ENCODE measurements around the gene ME3. TPM values are rescaled to one million over a fixed set of nuclear protein-coding genes. Genes with fewer than 3 reads are reported as not detected.
A peak's percentile ranks its signal among the peaks of the same experiment; 100 is the strongest.

ME3 gene
- total RNA-seq, 1 experiment from 2014 or later: 14.2 TPM

DNA sequence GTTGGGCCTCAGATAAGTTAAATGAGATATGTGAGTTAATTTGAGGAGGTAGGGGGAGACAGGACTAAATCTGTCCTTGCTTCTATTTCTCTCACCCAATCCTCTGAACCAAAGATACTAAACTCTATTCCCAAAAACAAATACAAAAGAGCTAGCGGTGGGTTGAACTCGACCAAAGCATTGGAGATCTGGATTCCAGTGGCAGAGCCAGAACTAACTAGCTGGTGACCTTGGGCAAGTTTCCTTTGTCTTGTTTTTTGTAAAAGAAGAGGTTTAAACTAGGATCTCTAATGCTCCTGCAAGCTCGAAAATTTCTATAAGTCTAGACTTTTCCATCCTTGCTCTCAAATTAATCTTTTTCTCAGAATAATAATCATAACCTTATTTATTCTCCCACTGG is 1.5 kb downstream of the ME3 start:
- Mint-ChIP-seq H3K27me3 (ENCODE audit: unreplicated experiment) (no peaks in the 10 kb centered on the region), H3K4me1 (ENCODE audit: low read depth, unreplicated experiment) (peaks cover 33% of the 10 kb centered on the region), H3K4me3 (ENCODE audit: low read depth, unreplicated experiment) (peak overlapping the region; percentile 85), H3K27ac (ENCODE audit: unreplicated experiment) (peak overlapping the region; percentile 66), H3K36me3 (ENCODE audit: insufficient read depth, unreplicated experiment) (peaks cover 26% of the 10 kb centered on the region), H3K9me3 (ENCODE audit: low read depth, unreplicated experiment) (no peaks in the 10 kb centered on the region)
- DNase-seq: no peak
- CTCF ChIA-PET: no interaction called here
- TF ChIP-seq, protein P1, sequence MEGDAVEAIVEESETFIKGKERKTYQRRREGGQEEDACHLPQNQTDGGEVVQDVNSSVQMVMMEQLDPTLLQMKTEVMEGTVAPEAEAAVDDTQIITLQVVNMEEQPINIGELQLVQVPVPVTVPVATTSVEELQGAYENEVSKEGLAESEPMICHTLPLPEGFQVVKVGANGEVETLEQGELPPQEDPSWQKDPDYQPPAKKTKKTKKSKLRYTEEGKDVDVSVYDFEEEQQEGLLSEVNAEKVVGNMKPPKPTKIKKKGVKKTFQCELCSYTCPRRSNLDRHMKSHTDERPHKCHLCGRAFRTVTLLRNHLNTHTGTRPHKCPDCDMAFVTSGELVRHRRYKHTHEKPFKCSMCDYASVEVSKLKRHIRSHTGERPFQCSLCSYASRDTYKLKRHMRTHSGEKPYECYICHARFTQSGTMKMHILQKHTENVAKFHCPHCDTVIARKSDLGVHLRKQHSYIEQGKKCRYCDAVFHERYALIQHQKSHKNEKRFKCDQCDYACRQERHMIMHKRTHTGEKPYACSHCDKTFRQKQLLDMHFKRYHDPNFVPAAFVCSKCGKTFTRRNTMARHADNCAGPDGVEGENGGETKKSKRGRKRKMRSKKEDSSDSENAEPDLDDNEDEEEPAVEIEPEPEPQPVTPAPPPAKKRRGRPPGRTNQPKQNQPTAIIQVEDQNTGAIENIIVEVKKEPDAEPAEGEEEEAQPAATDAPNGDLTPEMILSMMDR (IDR thresholded peaks at IDR 0.05; ENCODE audit: unreplicated experiment): no peak
- TSS peak; percentile 52 for BruUV-seq (replicated peaks)
- intact Hi-C loops (cut with micrococcal nuclease; ENCODE audit: unreplicated experiment): loop anchor here (5.0 kb wide), 1 partner anchor 71 kb away; no protein-coding TSS in a partner anchor

DNA sequence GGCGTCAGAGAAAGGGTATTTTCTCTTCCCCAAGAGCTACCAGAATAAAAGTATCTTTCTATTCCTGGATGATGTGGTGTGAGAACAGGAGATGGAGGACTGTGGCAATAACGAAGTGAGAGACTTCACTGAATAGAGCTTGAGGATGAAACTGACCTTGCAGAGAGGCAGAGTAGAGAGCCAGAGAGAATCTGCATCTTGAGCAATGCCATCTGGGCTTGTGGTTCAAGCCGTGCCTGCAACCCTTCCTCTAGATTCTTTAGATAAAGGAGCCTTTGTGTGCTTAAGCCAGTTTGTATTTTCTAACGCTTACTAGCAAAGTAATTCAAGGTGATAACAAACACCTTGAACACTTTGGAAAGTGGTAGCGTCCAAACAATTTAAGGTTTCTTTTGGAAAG is 2.2 kb downstream of the ME3 start:
- Mint-ChIP-seq H3K27me3 (ENCODE audit: unreplicated experiment) (no peaks in the 10 kb centered on the region), H3K27ac (ENCODE audit: unreplicated experiment) (no peak overlapping the region), H3K36me3 (ENCODE audit: insufficient read depth, unreplicated experiment) (peaks cover 26% of the 10 kb centered on the region), H3K4me3 (ENCODE audit: low read depth, unreplicated experiment) (peak overlapping the region; percentile 32), H3K9me3 (ENCODE audit: low read depth, unreplicated experiment) (no peaks in the 10 kb centered on the region), H3K4me1 (ENCODE audit: low read depth, unreplicated experiment) (peaks cover 33% of the 10 kb centered on the region)
- BruUV-seq (replicated peaks): no TSS peak
- intact Hi-C loops (cut with micrococcal nuclease; ENCODE audit: unreplicated experiment): loop anchor here (5.0 kb wide), 1 partner anchor 72 kb away; no protein-coding TSS in a partner anchor
- CTCF ChIA-PET: no interaction called here
- no peak for DNase-seq
- TF ChIP-seq, protein P1 (IDR thresholded peaks at IDR 0.05; ENCODE audit: unreplicated experiment): no peak

DNA sequence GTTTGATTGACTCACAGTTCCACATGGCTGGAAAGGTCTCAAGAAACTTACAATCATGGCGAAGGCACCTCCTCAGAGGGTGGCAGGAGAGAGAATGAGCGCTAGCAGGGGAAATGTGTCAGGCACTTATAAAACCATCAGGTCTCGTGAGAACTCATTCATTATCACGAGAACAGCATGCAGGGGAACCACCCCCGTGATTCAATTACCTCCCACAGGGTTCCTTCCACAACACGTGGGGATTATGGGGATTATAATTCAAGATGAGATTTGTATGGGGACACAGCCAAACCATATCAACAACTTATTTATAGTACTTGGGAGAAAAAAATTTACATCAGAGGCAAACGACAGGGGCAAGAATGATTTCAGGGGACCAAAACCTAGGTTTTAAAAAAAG is 3.0 kb downstream of the ME3 start:
- peaks cover 33% of the 10 kb centered on the region for H3K4me1 Mint-ChIP-seq (ENCODE audit: low read depth, unreplicated experiment)
- CTCF ChIA-PET: no interaction called here
- no peak overlapping the region for H3K4me3 Mint-ChIP-seq (ENCODE audit: low read depth, unreplicated experiment)

DNA sequence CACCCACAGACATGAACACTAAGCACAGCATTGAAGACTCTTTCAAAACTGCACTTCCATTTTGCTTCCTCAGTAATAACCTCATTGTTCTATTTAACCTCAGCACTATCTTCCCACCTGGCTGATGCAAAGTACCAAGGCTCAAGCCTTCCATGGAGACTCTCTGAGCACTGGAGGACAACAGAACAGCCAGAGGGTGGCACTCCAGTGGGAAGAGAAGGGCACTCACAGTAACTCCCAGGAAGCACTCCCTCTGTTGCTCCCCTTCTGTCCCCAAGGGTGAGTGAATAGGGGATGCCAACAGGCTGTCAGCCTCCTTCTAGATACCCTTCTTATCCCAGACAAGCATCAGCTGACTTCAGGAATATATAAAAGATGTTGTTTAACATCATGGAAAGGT is 3.5 kb downstream of the ME3 start:
- no peak overlapping the region for H3K27ac Mint-ChIP-seq (ENCODE audit: unreplicated experiment)
- no peaks in the 10 kb centered on the region for H3K27me3 Mint-ChIP-seq (ENCODE audit: unreplicated experiment)
- intact Hi-C loops (cut with micrococcal nuclease; ENCODE audit: unreplicated experiment): no loop called here
- TF ChIP-seq, protein P1 (IDR thresholded peaks at IDR 0.05; ENCODE audit: unreplicated experiment): no peak
- no peak for DNase-seq
- no peak overlapping the region for H3K4me3 Mint-ChIP-seq (ENCODE audit: low read depth, unreplicated experiment)
- H3K9me3 Mint-ChIP-seq (ENCODE audit: low read depth, unreplicated experiment): no peaks in the 10 kb centered on the region
- no TSS peak for BruUV-seq (replicated peaks)
- peaks cover 33% of the 10 kb centered on the region for H3K4me1 Mint-ChIP-seq (ENCODE audit: low read depth, unreplicated experiment)
- CTCF ChIA-PET: no interaction called here
- peaks cover 26% of the 10 kb centered on the region for H3K36me3 Mint-ChIP-seq (ENCODE audit: insufficient read depth, unreplicated experiment)

More for the DNA sequence above, 3.0 kb downstream of the ME3 start:
- no peak overlapping the region for H3K27ac Mint-ChIP-seq (ENCODE audit: unreplicated experiment)
- H3K9me3 Mint-ChIP-seq (ENCODE audit: low read depth, unreplicated experiment): no peaks in the 10 kb centered on the region
- no peak for DNase-seq
- intact Hi-C loops (cut with micrococcal nuclease; ENCODE audit: unreplicated experiment): no loop called here
- BruUV-seq (replicated peaks): no TSS peak
- H3K27me3 Mint-ChIP-seq (ENCODE audit: unreplicated experiment): no peaks in the 10 kb centered on the region
- H3K36me3 Mint-ChIP-seq (ENCODE audit: insufficient read depth, unreplicated experiment): peaks cover 26% of the 10 kb centered on the region
- TF ChIP-seq, protein P1 (IDR thresholded peaks at IDR 0.05; ENCODE audit: unreplicated experiment): no peak
